HS-5 (cell line): ENCODE results near the gene CALB2.

Experiments used
- DNase-seq: peaks from one replicate; pipeline ENCODE4 v3.0.0-alpha.2; 2012; ENCODE audit warnings: low read depth

Gene CALB2

GRCh38 chr16:71426880-71427615, 68.5 kb downstream of the CALB2 start:
- no peak for DNase-seq

- DNase-seq, result no peak
These were observed 69.9 kb downstream of the CALB2 start for GRCh38 chr16:71428385-71428784.

GRCh38 chr16:71428883-71429282, 70.4 kb downstream of the CALB2 start:
- no peak for DNase-seq

GRCh38 chr16:71429581-71429980, 71.1 kb downstream of the CALB2 start:
- no peak for DNase-seq

GRCh38 chr16:71430744-71431143, 72.2 kb downstream of the CALB2 start:
- DNase-seq, result no peak

- no peak for DNase-seq
These were observed 72.7 kb downstream of the CALB2 start for GRCh38 chr16:71431176-71431575.

GRCh38 chr16:71431991-71432390, 73.5 kb downstream of the CALB2 start:
- no peak for DNase-seq

- no peak for DNase-seq
These were observed 74.4 kb downstream of the CALB2 start for GRCh38 chr16:71432906-71433305.

- no peak for DNase-seq
These were observed 78.0 kb downstream of the CALB2 start for GRCh38 chr16:71436473-71436872.

GRCh38 chr16:71439523-71439922, 81.0 kb downstream of the CALB2 start:
- DNase-seq, result no peak
